Neural progenitor cell (in vitro differentiated cells): ENCODE results near the gene PLCB3.

Source experiments
- EZH2 ChIP-seq: fragments of 200-600 bp; sonication (generic); IDR thresholded peaks from 2 replicates; pipeline ENCODE4 v1.6.1; 2017; ENCODE audit warnings: antibody characterized with exemption, mild to moderate bottlenecking, moderate library complexity
- EZH2phosphoT487 ChIP-seq: fragments of 200-600 bp; sonication (generic); IDR thresholded peaks from 2 replicates; pipeline ENCODE4 v1.6.1; 2017; ENCODE audit warnings: antibody characterized with exemption
- TF ChIP-seq, protein P1 (sequence below): fragments of 200-600 bp; sonication (generic); IDR thresholded peaks from 2 replicates; pipeline ENCODE4 v1.5.1; 2017; ENCODE audit warnings: antibody characterized with exemption, mild to moderate bottlenecking

DNA sequence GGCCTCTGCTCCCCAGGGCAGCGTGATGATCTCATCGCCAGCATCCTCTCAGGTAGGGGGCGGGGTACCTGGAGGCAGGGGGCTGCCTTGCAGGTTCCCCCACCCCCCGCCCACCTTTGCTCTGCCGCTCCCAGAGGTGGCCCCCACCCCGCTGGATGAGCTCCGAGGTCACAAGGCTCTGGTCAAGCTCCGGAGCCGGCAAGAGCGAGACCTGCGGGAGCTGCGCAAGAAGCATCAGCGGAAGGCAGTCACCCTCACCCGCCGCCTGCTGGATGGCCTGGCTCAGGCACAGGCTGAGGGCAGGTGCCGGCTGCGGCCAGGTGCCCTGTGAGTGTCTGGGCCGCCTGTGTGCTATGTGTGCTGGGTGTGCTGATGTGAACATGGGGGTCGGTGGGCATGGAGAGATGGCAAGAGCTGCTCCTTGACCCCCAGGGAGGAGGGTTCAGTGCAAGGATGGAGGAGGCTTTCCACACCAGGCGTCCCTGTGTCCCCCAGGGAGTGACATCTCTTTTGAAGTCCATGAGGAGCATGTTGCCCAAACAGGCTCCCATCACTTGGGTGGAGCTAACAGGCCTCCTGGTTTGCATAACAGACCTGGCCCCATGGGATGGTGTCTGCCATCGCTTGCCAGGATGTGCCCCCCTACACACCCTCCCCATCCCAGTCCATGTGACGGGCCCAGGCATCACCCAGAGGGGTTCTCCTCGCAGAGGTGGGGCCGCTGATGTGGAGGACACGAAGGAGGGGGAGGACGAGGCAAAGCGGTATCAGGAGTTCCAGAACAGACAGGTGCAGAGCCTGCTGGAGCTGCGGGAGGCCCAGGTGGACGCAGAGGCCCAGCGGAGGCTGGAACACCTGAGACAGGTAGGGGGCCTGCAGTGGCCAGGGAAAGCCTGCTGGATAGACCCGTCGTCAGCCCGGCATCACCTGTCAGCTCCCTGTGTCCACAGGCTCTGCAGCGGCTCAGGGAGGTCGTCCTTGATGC lies 14.1 kb downstream of the PLCB3 start:
- TF ChIP-seq, protein P1, sequence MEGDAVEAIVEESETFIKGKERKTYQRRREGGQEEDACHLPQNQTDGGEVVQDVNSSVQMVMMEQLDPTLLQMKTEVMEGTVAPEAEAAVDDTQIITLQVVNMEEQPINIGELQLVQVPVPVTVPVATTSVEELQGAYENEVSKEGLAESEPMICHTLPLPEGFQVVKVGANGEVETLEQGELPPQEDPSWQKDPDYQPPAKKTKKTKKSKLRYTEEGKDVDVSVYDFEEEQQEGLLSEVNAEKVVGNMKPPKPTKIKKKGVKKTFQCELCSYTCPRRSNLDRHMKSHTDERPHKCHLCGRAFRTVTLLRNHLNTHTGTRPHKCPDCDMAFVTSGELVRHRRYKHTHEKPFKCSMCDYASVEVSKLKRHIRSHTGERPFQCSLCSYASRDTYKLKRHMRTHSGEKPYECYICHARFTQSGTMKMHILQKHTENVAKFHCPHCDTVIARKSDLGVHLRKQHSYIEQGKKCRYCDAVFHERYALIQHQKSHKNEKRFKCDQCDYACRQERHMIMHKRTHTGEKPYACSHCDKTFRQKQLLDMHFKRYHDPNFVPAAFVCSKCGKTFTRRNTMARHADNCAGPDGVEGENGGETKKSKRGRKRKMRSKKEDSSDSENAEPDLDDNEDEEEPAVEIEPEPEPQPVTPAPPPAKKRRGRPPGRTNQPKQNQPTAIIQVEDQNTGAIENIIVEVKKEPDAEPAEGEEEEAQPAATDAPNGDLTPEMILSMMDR = no peak
- no peak for TF ChIP-seq EZH2
- no peak for TF ChIP-seq EZH2phosphoT487
